GM12878 (cell line): ENCODE measurements around the gene PTTG2. TPM values are rescaled to one million over a fixed set of nuclear protein-coding genes. Genes with fewer than 3 reads are reported as not detected.

Experiments used
- MAX ChIP-seq: IDR thresholded peaks from 2 replicates; pipeline ENCODE4 v1.6.1; 2012; ENCODE audit warnings: low read depth, low read length, improper control_type of control experiment
- PML ChIP-seq: IDR thresholded peaks from 2 replicates; pipeline ENCODE4 v1.6.1; 2012; ENCODE audit warnings: low read length, inconsistent platforms
- RAD51 ChIP-seq: fragments of 450-650 bp; IDR thresholded peaks from 2 replicates; pipeline ENCODE4 v1.6.1; 2016; ENCODE audit warnings: moderate library complexity, mild to moderate bottlenecking, inconsistent platforms
- RB1 ChIP-seq: fragments of 450-650 bp; formaldehyde crosslinking; IDR thresholded peaks from 2 replicates; pipeline ENCODE4 v1.6.1; 2017; ENCODE audit warnings: mild to moderate bottlenecking, borderline replicate concordance
- RFX5 ChIP-seq: IDR thresholded peaks from 2 replicates; pipeline ENCODE4 v1.6.1; 2011; ENCODE audit warnings: low read depth, low read length, improper control_type of control experiment
- RUNX3 ChIP-seq: IDR thresholded peaks from 2 replicates; pipeline ENCODE4 v1.6.1; 2012; ENCODE audit warnings: low read length, inconsistent platforms
- SMARCA5 ChIP-seq: fragments of 450-650 bp; IDR thresholded peaks from 2 replicates; pipeline ENCODE4 v1.6.1; 2017; ENCODE audit warnings: mild to moderate bottlenecking
- SMC3 ChIP-seq: IDR thresholded peaks from 2 replicates; pipeline ENCODE4 v1.6.1; 2011; ENCODE audit warnings: low read length, improper control_type of control experiment, borderline replicate concordance
- SPI1 ChIP-seq: IDR thresholded peaks from 2 replicates; pipeline ENCODE4 v1.6.1; 2011; ENCODE audit warnings: low read depth, mild to moderate bottlenecking, low read length, moderate library complexity, borderline replicate concordance; ENCODE audit not compliant: insufficient read depth
- polyA plus RNA-seq, 11 experiments: library from polyadenylated mRNA; depleted of rRNA in 4 of 11; unstranded in 6 of 11; stranded (reverse) in 5 of 11; fragments of >200 nt; fragmentation: Nextera tagmentation in 4 of 11; fragmentation: Illumina TruSeq in 1 of 11; extraction: Ambion mirVana in 4 of 11; extraction: Trizol in 1 of 11; gene quantifications; 1 replicate in 1 of 11; 2 replicates in 10 of 11; pipeline versions ENCODE4 v1.2.1 to v1.2.3, GENCODE V29; 2011 to 2016; ENCODE audit warnings: inconsistent platforms in 2 of 11, missing spikeins in 2 of 11, low read depth in 1 of 11
- total RNA-seq, 4 experiments: library from RNA; depleted of rRNA in 3 of 4; stranded (reverse); fragments of >200 nt in 3 of 4; fragmentation: Illumina TruSeq in 1 of 4; extraction: Trizol in 1 of 4; gene quantifications; 2 replicates each; pipeline versions ENCODE4 v1.2.1 to v1.2.3, GENCODE V29; 2013 to 2021
- TF ChIP-seq, protein P1 (sequence below): fragments of 450-650 bp; IDR thresholded peaks from 2 replicates; pipeline ENCODE4 v1.6.1; 2018; ENCODE audit warnings: mild to moderate bottlenecking, low read depth, moderate library complexity; ENCODE audit not compliant: partially characterized antibody
- TF ChIP-seq, protein P2 (sequence below): IDR thresholded peaks from 2 replicates; pipeline ENCODE4 v1.6.1; 2011; ENCODE audit warnings: mild to moderate bottlenecking, low read depth, low read length, moderate library complexity; ENCODE audit not compliant: insufficient replicate concordance
- TF ChIP-seq, protein P3 (sequence below): fragments of 450-650 bp; formaldehyde crosslinking; IDR thresholded peaks from 2 replicates; pipeline ENCODE4 v1.4.0; 2022; ENCODE audit warnings: mild to moderate bottlenecking, moderate library complexity
- TF ChIP-seq, protein P4 (sequence below): IDR thresholded peaks from 2 replicates; pipeline ENCODE4 v1.6.1; 2011; ENCODE audit warnings: borderline replicate concordance, low read depth, mild to moderate bottlenecking, moderate library complexity, mixed read lengths, low read length; ENCODE audit not compliant: insufficient read depth; ENCODE audit errors: extremely low read length

Gene PTTG2
- total and polyA plus RNA-seq, 10 of the 15 experiments (the other 5 are each of a cell fraction or from before 2014, with no cell fraction given) = 0.09 to 0.54 (median 0.39) TPM; not detected in 4

GRCh38 chr4:37982736-37983135, 22.5 kb downstream of the PTTG2 start (continued):
- TF ChIP-seq, protein P1, sequence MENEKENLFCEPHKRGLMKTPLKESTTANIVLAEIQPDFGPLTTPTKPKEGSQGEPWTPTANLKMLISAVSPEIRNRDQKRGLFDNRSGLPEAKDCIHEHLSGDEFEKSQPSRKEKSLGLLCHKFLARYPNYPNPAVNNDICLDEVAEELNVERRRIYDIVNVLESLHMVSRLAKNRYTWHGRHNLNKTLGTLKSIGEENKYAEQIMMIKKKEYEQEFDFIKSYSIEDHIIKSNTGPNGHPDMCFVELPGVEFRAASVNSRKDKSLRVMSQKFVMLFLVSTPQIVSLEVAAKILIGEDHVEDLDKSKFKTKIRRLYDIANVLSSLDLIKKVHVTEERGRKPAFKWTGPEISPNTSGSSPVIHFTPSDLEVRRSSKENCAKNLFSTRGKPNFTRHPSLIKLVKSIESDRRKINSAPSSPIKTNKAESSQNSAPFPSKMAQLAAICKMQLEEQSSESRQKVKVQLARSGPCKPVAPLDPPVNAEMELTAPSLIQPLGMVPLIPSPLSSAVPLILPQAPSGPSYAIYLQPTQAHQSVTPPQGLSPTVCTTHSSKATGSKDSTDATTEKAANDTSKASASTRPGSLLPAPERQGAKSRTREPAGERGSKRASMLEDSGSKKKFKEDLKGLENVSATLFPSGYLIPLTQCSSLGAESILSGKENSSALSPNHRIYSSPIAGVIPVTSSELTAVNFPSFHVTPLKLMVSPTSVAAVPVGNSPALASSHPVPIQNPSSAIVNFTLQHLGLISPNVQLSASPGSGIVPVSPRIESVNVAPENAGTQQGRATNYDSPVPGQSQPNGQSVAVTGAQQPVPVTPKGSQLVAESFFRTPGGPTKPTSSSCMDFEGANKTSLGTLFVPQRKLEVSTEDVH = no peak
- TF ChIP-seq, protein P2, sequence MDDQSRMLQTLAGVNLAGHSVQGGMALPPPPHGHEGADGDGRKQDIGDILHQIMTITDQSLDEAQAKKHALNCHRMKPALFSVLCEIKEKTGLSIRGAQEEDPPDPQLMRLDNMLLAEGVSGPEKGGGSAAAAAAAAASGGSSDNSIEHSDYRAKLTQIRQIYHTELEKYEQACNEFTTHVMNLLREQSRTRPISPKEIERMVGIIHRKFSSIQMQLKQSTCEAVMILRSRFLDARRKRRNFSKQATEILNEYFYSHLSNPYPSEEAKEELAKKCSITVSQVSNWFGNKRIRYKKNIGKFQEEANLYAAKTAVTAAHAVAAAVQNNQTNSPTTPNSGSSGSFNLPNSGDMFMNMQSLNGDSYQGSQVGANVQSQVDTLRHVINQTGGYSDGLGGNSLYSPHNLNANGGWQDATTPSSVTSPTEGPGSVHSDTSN = no peak
- no peak for TF ChIP-seq SMC3
- no peak for TF ChIP-seq SMARCA5
- TF ChIP-seq RUNX3 = no peak
- TF ChIP-seq PML = no peak
- no peak for TF ChIP-seq RAD51
- TF ChIP-seq, protein P3, sequence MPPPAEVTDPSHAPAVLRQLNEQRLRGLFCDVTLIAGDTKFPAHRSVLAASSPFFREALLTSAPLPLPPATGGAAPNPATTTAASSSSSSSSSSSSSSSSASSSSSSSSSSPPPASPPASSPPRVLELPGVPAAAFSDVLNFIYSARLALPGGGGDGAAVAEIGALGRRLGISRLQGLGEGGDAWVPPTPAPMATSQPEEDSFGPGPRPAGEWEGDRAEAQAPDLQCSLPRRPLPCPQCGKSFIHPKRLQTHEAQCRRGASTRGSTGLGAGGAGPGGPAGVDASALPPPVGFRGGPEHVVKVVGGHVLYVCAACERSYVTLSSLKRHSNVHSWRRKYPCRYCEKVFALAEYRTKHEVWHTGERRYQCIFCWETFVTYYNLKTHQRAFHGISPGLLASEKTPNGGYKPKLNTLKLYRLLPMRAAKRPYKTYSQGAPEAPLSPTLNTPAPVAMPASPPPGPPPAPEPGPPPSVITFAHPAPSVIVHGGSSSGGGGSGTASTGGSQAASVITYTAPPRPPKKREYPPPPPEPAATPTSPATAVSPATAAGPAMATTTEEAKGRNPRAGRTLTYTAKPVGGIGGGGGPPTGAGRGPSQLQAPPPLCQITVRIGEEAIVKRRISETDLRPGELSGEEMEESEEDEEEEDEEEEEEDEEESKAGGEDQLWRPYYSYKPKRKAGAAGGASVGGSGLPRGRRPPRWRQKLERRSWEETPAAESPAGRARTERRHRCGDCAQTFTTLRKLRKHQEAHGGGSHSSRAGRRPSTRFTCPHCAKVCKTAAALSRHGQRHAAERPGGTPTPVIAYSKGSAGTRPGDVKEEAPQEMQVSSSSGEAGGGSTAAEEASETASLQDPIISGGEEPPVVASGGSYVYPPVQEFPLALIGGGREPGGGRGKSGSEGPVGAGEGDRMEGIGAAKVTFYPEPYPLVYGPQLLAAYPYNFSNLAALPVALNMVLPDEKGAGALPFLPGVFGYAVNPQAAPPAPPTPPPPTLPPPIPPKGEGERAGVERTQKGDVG = no peak
- TF ChIP-seq MAX = no peak
- TF ChIP-seq, protein P4, sequence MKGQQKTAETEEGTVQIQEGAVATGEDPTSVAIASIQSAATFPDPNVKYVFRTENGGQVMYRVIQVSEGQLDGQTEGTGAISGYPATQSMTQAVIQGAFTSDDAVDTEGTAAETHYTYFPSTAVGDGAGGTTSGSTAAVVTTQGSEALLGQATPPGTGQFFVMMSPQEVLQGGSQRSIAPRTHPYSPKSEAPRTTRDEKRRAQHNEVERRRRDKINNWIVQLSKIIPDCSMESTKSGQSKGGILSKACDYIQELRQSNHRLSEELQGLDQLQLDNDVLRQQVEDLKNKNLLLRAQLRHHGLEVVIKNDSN = no peak
- no peak for TF ChIP-seq SPI1
- no peak for TF ChIP-seq RFX5
- no peak for TF ChIP-seq RB1
- TF ChIP-seq, all 136 proteins: peak for 0
